Tibial nerve (tissue), 4 donors: ENCODE results near the gene ZBTB44. TPM values are rescaled to one million over a fixed set of nuclear protein-coding genes. Genes with fewer than 3 reads are reported as not detected.

Experiments
- DNase-seq, 2 donors: peaks; one replicate each; pipeline ENCODE4 v3.0.0-alpha.2; 2019; ENCODE audit warnings: low spot score in 2 of 2
- H3K27ac ChIP-seq, 4 donors: fragments of 200-600 bp; sonication (generic) in 3 of 4; one replicate each; pipeline ENCODE4 v1.5.1; 2017 to 2019; ENCODE audit warnings: mild to moderate bottlenecking in 1 of 4
- H3K27me3 ChIP-seq, 2 donors: fragments of 200-600 bp; sonication (generic) in 1 of 2; one replicate each; pipeline versions ENCODE4 v1.5.1 to v1.6.0; 2017 to 2019
- H3K36me3 ChIP-seq, 3 donors: fragments of 200-600 bp; sonication (generic); one replicate each; pipeline ENCODE4 v1.5.1; 2018 to 2019
- H3K4me1 ChIP-seq, 4 donors: fragments of 200-600 bp; sonication (generic) in 3 of 4; one replicate each; pipeline ENCODE4 v1.5.1; 2017 to 2019
- H3K4me3 ChIP-seq, 4 donors: fragments of 200-600 bp; sonication (generic) in 3 of 4; one replicate each; pipeline ENCODE4 v1.5.1; 2017 to 2019; ENCODE audit warnings: mild to moderate bottlenecking in 1 of 4, moderate library complexity in 1 of 4
- H3K9me3 ChIP-seq, 4 donors: fragments of 200-600 bp; sonication (generic) in 3 of 4; one replicate each; pipeline ENCODE4 v1.5.1; 2017 to 2019
- CTCF ChIP-seq, 5 experiments: fragments of 200-600 bp in 3 of 5; fragments of 450-650 bp in 2 of 5; sonication (generic) in 3 of 5; IDR thresholded peaks; one replicate each; pipeline ENCODE4 v1.5.1; 2016 to 2019; ENCODE audit warnings: antibody characterized with exemption in 5 of 5, mild to moderate bottlenecking in 3 of 5, moderate library complexity in 2 of 5
- EP300 ChIP-seq, 2 donors: sonication (generic); formaldehyde crosslinking; IDR thresholded peaks; one replicate each; pipeline ENCODE4 v1.6.1; 2017; ENCODE audit warnings: antibody characterized with exemption in 2 of 2, mild to moderate bottlenecking in 1 of 2
- POLR2A ChIP-seq, 2 donors: fragments of 450-650 bp; IDR thresholded peaks; one replicate each; pipeline ENCODE4 v1.6.1; 2017; ENCODE audit warnings: antibody characterized with exemption in 2 of 2, mild to moderate bottlenecking in 2 of 2, moderate library complexity in 2 of 2
- WGBS, 2 donors: methylation state at CpG; one replicate each; pipeline ENCODE4 v1.1.5; 2018; 5-methylcytosine and 5-hydroxymethylcytosine counted together
- total RNA-seq, 4 donors: library from RNA; depleted of rRNA; stranded (reverse); fragments of >200 nt; gene quantifications; one replicate each; pipeline ENCODE4 v1.1.0, GENCODE V29; 2016

ZBTB44 gene
- total RNA-seq, 4 donors from 2014 or later = 45.3 to 62.1 (median 55.8) TPM

GRCh38 chr11:130211781-130212401 is 102.8 kb downstream of the ZBTB44 start:
- peaks cover 0 to 7% of the 10 kb centered on the region in 2 donors for H3K27me3 ChIP-seq
- no peak for DNase-seq
- no peaks in the 10 kb centered on the region for H3K36me3 ChIP-seq
- H3K4me1 ChIP-seq = peaks cover 0 to 7% (median 0%) of the 10 kb centered on the region in 4 donors
- TF ChIP-seq EP300 (IDR thresholded peaks at IDR 0.05) = no peak
- no peak for TF ChIP-seq POLR2A (IDR thresholded peaks at IDR 0.05)
- no peak for TF ChIP-seq CTCF (IDR thresholded peaks at IDR 0.05)
- no peak overlapping the region for H3K4me3 ChIP-seq
- no peaks in the 10 kb centered on the region for H3K9me3 ChIP-seq
- WGBS, 2 donors = 89 to 91% methylated on average over 18 to 19 of the region's 19 CpGs
- H3K27ac ChIP-seq = no peak overlapping the region

- Histone ChIP-seq H3K36me3 (no peaks in the 10 kb centered on the region), H3K9me3 (no peaks in the 10 kb centered on the region), H3K27me3 (no peaks in the 10 kb centered on the region), H3K27ac (no peak overlapping the region), H3K4me1 (peaks cover 0 to 7% (median 0%) of the 10 kb centered on the region in 4 donors), H3K4me3 (no peak overlapping the region)
- no peak for TF ChIP-seq POLR2A (IDR thresholded peaks at IDR 0.05)
- TF ChIP-seq EP300 (IDR thresholded peaks at IDR 0.05) = no peak
- no peak for TF ChIP-seq CTCF (IDR thresholded peaks at IDR 0.05)
- DNase-seq = no peak
- WGBS, 2 donors = 83 to 89% methylated on average over 3 of the region's 3 CpGs
These were observed 103.6 kb downstream of the ZBTB44 start for GRCh38 chr11:130211144-130211543.

- H3K27ac ChIP-seq = no peak overlapping the region
- H3K4me3 ChIP-seq = no peak overlapping the region
- no peaks in the 10 kb centered on the region for H3K36me3 ChIP-seq
- no peaks in the 10 kb centered on the region for H3K9me3 ChIP-seq
- TF ChIP-seq POLR2A (IDR thresholded peaks at IDR 0.05) = no peak
- no peak for TF ChIP-seq CTCF (IDR thresholded peaks at IDR 0.05)
- no peak for TF ChIP-seq EP300 (IDR thresholded peaks at IDR 0.05)
- H3K27me3 ChIP-seq = no peaks in the 10 kb centered on the region
- no peak for DNase-seq
- peaks cover 0 to 7% (median 0%) of the 10 kb centered on the region in 4 donors for H3K4me1 ChIP-seq
- WGBS, 2 donors = 82 to 84% methylated on average over 23 of the region's 23 CpGs
These were observed 104.5 kb downstream of the ZBTB44 start for GRCh38 chr11:130209954-130210854.

GRCh38 chr11:130209128-130209932 is 105.4 kb downstream of the ZBTB44 start:
- H3K4me1 ChIP-seq = peaks cover 0 to 7% (median 0%) of the 10 kb centered on the region in 4 donors
- TF ChIP-seq POLR2A (IDR thresholded peaks at IDR 0.05) = no peak
- TF ChIP-seq EP300 (IDR thresholded peaks at IDR 0.05) = no peak
- TF ChIP-seq CTCF (IDR thresholded peaks at IDR 0.05) = no peak
- H3K27ac ChIP-seq = no peak overlapping the region
- H3K27me3 ChIP-seq = no peaks in the 10 kb centered on the region
- H3K4me3 ChIP-seq = no peak overlapping the region
- H3K36me3 ChIP-seq = no peaks in the 10 kb centered on the region
- DNase-seq = no peak
- 81 to 88% methylated on average over 53 of the region's 53 CpGs for WGBS, 2 donors
- no peaks in the 10 kb centered on the region for H3K9me3 ChIP-seq
